H9 (cell line): Measurements from ENCODE around the gene KDM2A. TPM values are rescaled to one million over a fixed set of nuclear protein-coding genes. Genes with fewer than 3 reads are reported as not detected.

ENCODE experiments used
- DNase-seq: peaks from one replicate; pipeline ENCODE4 v3.0.0-alpha.2; 2017
- H2AFZ ChIP-seq: one replicate; pipeline ENCODE4 v1.6.1; 2013; ENCODE audit warnings: mild to moderate bottlenecking, low read length, control low read depth, moderate library complexity
- H2AK5ac ChIP-seq: 2 replicates; pipeline ENCODE4 v1.6.1; 2013; ENCODE audit warnings: low read length, control low read depth, mixed read lengths; ENCODE audit not compliant: insufficient read length
- H2BK120ac ChIP-seq: one replicate; pipeline ENCODE4 v1.6.1; 2013; ENCODE audit warnings: low read depth, mild to moderate bottlenecking, low read length, control low read depth, inconsistent platforms; ENCODE audit not compliant: poor library complexity, severe bottlenecking
- H2BK12ac ChIP-seq: 2 replicates; pipeline ENCODE4 v1.6.1; 2013; ENCODE audit warnings: low read length, control low read depth, mixed read lengths, low read depth; ENCODE audit not compliant: insufficient read length
- H2BK15ac ChIP-seq: 2 replicates; pipeline ENCODE4 v1.6.1; 2013; ENCODE audit warnings: low read depth, low read length, control low read depth
- H2BK20ac ChIP-seq: one replicate; pipeline ENCODE4 v1.6.1; 2013; ENCODE audit warnings: low read depth, mild to moderate bottlenecking, low read length, control low read depth, inconsistent platforms; ENCODE audit not compliant: poor library complexity, severe bottlenecking
- H2BK5ac ChIP-seq: 2 replicates; pipeline ENCODE4 v1.6.1; 2013; ENCODE audit warnings: low read length, control low read depth, mixed read lengths; ENCODE audit not compliant: insufficient read length
- H3K14ac ChIP-seq: 2 replicates; pipeline ENCODE4 v1.6.1; 2013; ENCODE audit warnings: low read length, control low read depth; ENCODE audit not compliant: insufficient read depth
- H3K18ac ChIP-seq: 2 replicates; pipeline ENCODE4 v1.6.1; 2013; ENCODE audit warnings: low read depth, mild to moderate bottlenecking, mixed read lengths, low read length, control low read depth; ENCODE audit not compliant: insufficient read length
- H3K23ac ChIP-seq: 2 replicates; pipeline ENCODE4 v1.6.1; 2013; ENCODE audit warnings: low read length, control low read depth, mixed read lengths, low read depth; ENCODE audit not compliant: insufficient read length
- H3K23me2 ChIP-seq: 2 replicates; pipeline ENCODE4 v1.6.1; 2013; ENCODE audit warnings: low read depth, mild to moderate bottlenecking, mixed read lengths, low read length, control low read depth; ENCODE audit not compliant: insufficient read length, poor library complexity, severe bottlenecking
- H3K27ac ChIP-seq: 2 replicates; pipeline ENCODE4 v1.5.1; 2013; ENCODE audit warnings: low read length, control low read depth, mixed read lengths, low read depth; ENCODE audit not compliant: insufficient read length
- H3K27me3 ChIP-seq: 2 replicates; pipeline ENCODE4 v1.6.1; 2013; ENCODE audit warnings: low read length, control low read depth, inconsistent platforms; ENCODE audit not compliant: insufficient read depth
- H3K4ac ChIP-seq: 2 replicates; pipeline ENCODE4 v1.6.1; 2013; ENCODE audit warnings: low read depth, mild to moderate bottlenecking, control low read depth, inconsistent platforms, low read length, moderate library complexity
- H3K4me1 ChIP-seq: 2 replicates; pipeline ENCODE4 v1.6.1; 2013; ENCODE audit warnings: low read length, control low read depth, inconsistent platforms; ENCODE audit not compliant: insufficient read depth
- H3K4me2 ChIP-seq: 2 replicates; pipeline ENCODE4 v1.6.1; 2013; ENCODE audit warnings: low read length, control low read depth, mixed read lengths; ENCODE audit not compliant: insufficient read length, insufficient read depth
- H3K56ac ChIP-seq: 2 replicates; pipeline ENCODE4 v1.6.1; 2013; ENCODE audit warnings: low read depth, mild to moderate bottlenecking, mixed read lengths, low read length, control low read depth; ENCODE audit not compliant: insufficient read length
- H3K79me1 ChIP-seq: 2 replicates; pipeline ENCODE4 v1.6.1; 2013; ENCODE audit warnings: low read depth, mild to moderate bottlenecking, moderate library complexity, low read length, control low read depth, inconsistent platforms; ENCODE audit not compliant: insufficient read depth, poor library complexity, severe bottlenecking
- H3K79me2 ChIP-seq: 2 replicates; pipeline ENCODE4 v1.6.1; 2013; ENCODE audit warnings: low read length, control low read depth, inconsistent platforms; ENCODE audit not compliant: insufficient read depth
- H3K9ac ChIP-seq: 2 replicates; pipeline ENCODE4 v1.6.1; 2013; ENCODE audit warnings: low read length, control low read depth, mixed read lengths; ENCODE audit not compliant: insufficient read length; ENCODE audit errors: extremely low read depth
- H3K9me3 ChIP-seq: one replicate; pipeline ENCODE4 v1.6.1; 2013; ENCODE audit warnings: low read depth, low read length, inconsistent platforms; ENCODE audit not compliant: control insufficient read depth
- H3T11ph ChIP-seq: one replicate; pipeline ENCODE4 v1.6.1; 2013; ENCODE audit warnings: mild to moderate bottlenecking, low read length, control low read depth, inconsistent platforms
- H4K20me1 ChIP-seq: one replicate; pipeline ENCODE4 v1.6.1; 2013; ENCODE audit not compliant: control insufficient read depth, insufficient read length, insufficient read depth
- H4K5ac ChIP-seq: 2 replicates; pipeline ENCODE4 v1.6.1; 2013; ENCODE audit warnings: low read depth, mild to moderate bottlenecking, mixed read lengths, low read length, control low read depth; ENCODE audit not compliant: insufficient read length
- H4K8ac ChIP-seq: replicated peaks from 2 replicates; pipeline ENCODE4 v1.6.1; 2013; ENCODE audit warnings: low read length, control low read depth, mixed read lengths, low read depth; ENCODE audit not compliant: insufficient read length
- H4K91ac ChIP-seq: 2 replicates; pipeline ENCODE4 v1.6.1; 2013; ENCODE audit warnings: low read depth, mild to moderate bottlenecking, moderate library complexity, mixed read lengths, low read length, control low read depth; ENCODE audit not compliant: insufficient read length
- H3K27ac Mint-ChIP-seq, 3 experiments: 2 replicates in 2 of 3; 3 replicates in 1 of 3; pipeline ENCODE4 v1.8.0; 2020 to 2021; ENCODE audit warnings: mixed read lengths in 3 of 3, mild to moderate bottlenecking in 1 of 3, moderate library complexity in 1 of 3
- H3K27me3 Mint-ChIP-seq: 2 replicates; pipeline ENCODE4 v1.8.0; 2021; ENCODE audit warnings: low read depth, mild to moderate bottlenecking, moderate library complexity, mixed read lengths
- H3K36me3 Mint-ChIP-seq, 3 experiments: 2 replicates in 2 of 3; 3 replicates in 1 of 3; pipeline ENCODE4 v1.8.0; 2020 to 2021; ENCODE audit warnings: low read depth in 3 of 3, mixed read lengths in 3 of 3; ENCODE audit not compliant: insufficient read depth in 1 of 3
- H3K4me1 Mint-ChIP-seq, 2 experiments: 2 replicates each; pipeline ENCODE4 v1.8.0; 2020; ENCODE audit warnings: mixed read lengths in 2 of 2
- H3K4me3 Mint-ChIP-seq, 2 experiments: 2 replicates in 1 of 2; 3 replicates in 1 of 2; pipeline ENCODE4 v1.8.0; 2020 to 2021; ENCODE audit warnings: mild to moderate bottlenecking in 2 of 2, mixed read lengths in 2 of 2, moderate library complexity in 1 of 2
- H3K9me3 Mint-ChIP-seq, 2 experiments: 2 replicates in 1 of 2; 3 replicates in 1 of 2; pipeline ENCODE4 v1.8.0; 2020; ENCODE audit warnings: mild to moderate bottlenecking in 2 of 2, mixed read lengths in 2 of 2, moderate library complexity in 1 of 2
- CTCF ChIP-seq: fragments of 200-600 bp; sonication (generic); conservative IDR thresholded peaks from 3 replicates; pipeline ENCODE4 v1.8.0; 2021; ENCODE audit warnings: antibody characterized with exemption, mild to moderate bottlenecking
- WGBS: extraction: QIAGEN DNeasy Blood & Tissue Kit; methylation state at CpG from one replicate; pipeline ENCODE4 v1.1.7; 2013; ENCODE audit warnings: missing lambda C conversion rate, low lambda C conversion rate, mixed read lengths; ENCODE audit not compliant: insufficient read length; ENCODE audit errors: extremely low coverage; 5-methylcytosine and 5-hydroxymethylcytosine counted together
- total RNA-seq: library from RNA; stranded (reverse); gene quantifications from 2 replicates; pipeline ENCODE4 v1.2.1, GENCODE V29; 2021

Gene KDM2A
- total RNA-seq, 1 experiment from 2014 or later: 85.9 TPM

- H3K79me2 ChIP-seq: no peaks in the 10 kb centered on the region
- TF ChIP-seq CTCF: no peak
- H4K8ac ChIP-seq: no peak overlapping the region
- no peak for DNase-seq
- H2BK120ac ChIP-seq: no peak overlapping the region
- no peak overlapping the region for H3K27ac ChIP-seq
- H3K9ac ChIP-seq: no peak overlapping the region
- H3K27me3 ChIP-seq: no peaks in the 10 kb centered on the region
- no peak overlapping the region for H4K5ac ChIP-seq
- no peak overlapping the region for H3K27ac Mint-ChIP-seq
- H3K79me1 ChIP-seq: no peaks in the 10 kb centered on the region
- no peak overlapping the region for H4K91ac ChIP-seq
- H2AK5ac ChIP-seq: no peak overlapping the region
- H2BK12ac ChIP-seq: no peak overlapping the region
- 100% methylated on average over 1 of the region's 5 CpGs for WGBS
- H3K36me3 Mint-ChIP-seq: no peaks in the 10 kb centered on the region; a peak in 1 of 7 replicates
- H3K4me3 Mint-ChIP-seq: no peak overlapping the region
- H2AFZ ChIP-seq: no peak overlapping the region
- H4K20me1 ChIP-seq: no peaks in the 10 kb centered on the region
- H3K9me3 Mint-ChIP-seq: no peaks in the 10 kb centered on the region; a peak in 1 of 5 replicates
- no peaks in the 10 kb centered on the region for H3K9me3 ChIP-seq
- H3K27me3 Mint-ChIP-seq: no peaks in the 10 kb centered on the region
- no peaks in the 10 kb centered on the region for H3K4me1 ChIP-seq
- H3T11ph ChIP-seq: no peak overlapping the region
- H2BK20ac ChIP-seq: no peak overlapping the region
- H3K4me2 ChIP-seq: no peak overlapping the region
- no peak overlapping the region for H3K18ac ChIP-seq
- no peak overlapping the region for H3K4ac ChIP-seq
- H3K56ac ChIP-seq: no peak overlapping the region
- peaks cover 10 to 13% of the 10 kb centered on the region in 2 experiments for H3K4me1 Mint-ChIP-seq
- no peak overlapping the region for H2BK5ac ChIP-seq
- no peak overlapping the region for H2BK15ac ChIP-seq
- no peak overlapping the region for H3K14ac ChIP-seq
- H3K23ac ChIP-seq: no peak overlapping the region
- no peaks in the 10 kb centered on the region for H3K23me2 ChIP-seq
These were observed 33.4 kb upstream of the KDM2A start for GRCh38 chr11:67085617-67086016.
